T-cell (primary cell): ENCODE data around the gene SIDT2. TPM values are rescaled to one million over a fixed set of nuclear protein-coding genes. Genes with fewer than 3 reads are reported as not detected.
A peak's percentile ranks its signal among the peaks of the same experiment; 100 is the strongest.
"Not testable (repeated sequence)": the region's sequence is repeated elsewhere in the genome, so short reads cannot be mapped to it uniquely, and the experiment has no call there.

Experiments
- ATAC-seq, 4 experiments: fragments of 200-7000 bp in 3 of 4; fragments of 150-1000 bp in 1 of 4; cut with Tn5 transposase; replicated peaks in 1 of 4; 1 replicate in 3 of 4; 2 replicates in 1 of 4; pipeline ENCODE4 v1.10.0; 2021; ENCODE audit warnings: moderate library complexity in 3 of 4, mild to moderate bottlenecking in 2 of 4, moderate number of reproducible peaks in 1 of 4
- CTCF ChIA-PET, 2 donors: fragments of 300-600 bp; sonication (Branson Sonifier 250); formaldehyde crosslinking; loops; one replicate each; lab custom pipeline; 2022; ENCODE audit warnings: antibody characterized with exemption in 2 of 2; lab: Charles Lee
- POLR2A ChIA-PET, 2 donors: fragments of 300-600 bp; sonication (Branson Sonifier 250); formaldehyde crosslinking; loops; one replicate each; lab custom pipeline; 2022; ENCODE audit warnings: antibody characterized with exemption in 2 of 2; lab: Charles Lee
- DNase-seq, 35 experiments: peaks; one replicate each; pipeline versions ENCODE4 v3.0.0 to v3.0.0-alpha.2; 2013 to 2023
- H3K27ac ChIP-seq: one replicate; pipeline ENCODE4 v1.5.1; 2013; ENCODE audit warnings: low read length
- H3K27me3 ChIP-seq, 2 experiments: replicated peaks in 1 of 2; 1 replicate in 1 of 2; 2 replicates in 1 of 2; pipeline versions ENCODE4 v1.6.1 to v1.7.0; 2013; ENCODE audit warnings: low read length in 1 of 2, mixed read lengths in 1 of 2; ENCODE audit not compliant: control insufficient read depth in 2 of 2, insufficient read depth in 2 of 2; ENCODE audit errors: extremely low read depth in 1 of 2
- H3K36me3 ChIP-seq, 2 donors: 1 replicate in 1 of 2; 2 replicates in 1 of 2; pipeline versions ENCODE4 v1.6.1 to v1.7.0; 2013; ENCODE audit warnings: low read length in 1 of 2; ENCODE audit not compliant: control insufficient read depth in 2 of 2, insufficient read depth in 1 of 2; ENCODE audit errors: extremely low read depth in 1 of 2
- H3K4me1 ChIP-seq, 2 experiments: 1 replicate in 1 of 2; 2 replicates in 1 of 2; pipeline versions ENCODE4 v1.6.1 to v1.7.0; 2013; ENCODE audit warnings: low read length in 2 of 2, mixed read lengths in 1 of 2; ENCODE audit not compliant: insufficient read depth in 2 of 2, control insufficient read depth in 1 of 2; ENCODE audit errors: extremely low read depth in 1 of 2
- H3K4me3 ChIP-seq, 2 donors: 1 replicate in 1 of 2; 2 replicates in 1 of 2; pipeline versions ENCODE4 v1.5.1 to v1.7.0; 2013; ENCODE audit warnings: mild to moderate bottlenecking in 2 of 2, low read length in 1 of 2, moderate library complexity in 1 of 2; ENCODE audit not compliant: control insufficient read depth in 1 of 2; ENCODE audit errors: extremely low read depth in 1 of 2
- H3K9me3 ChIP-seq: 2 replicates; pipeline ENCODE4 v1.7.0; 2013
- H3K27ac Mint-ChIP-seq, 2 donors: one replicate each; pipeline ENCODE4 v1.8.0; 2020 to 2021; ENCODE audit warnings: mild to moderate bottlenecking in 2 of 2, mixed read lengths in 2 of 2
- H3K27me3 Mint-ChIP-seq, 2 donors: one replicate each; pipeline ENCODE4 v1.8.0; 2021 to 2022; ENCODE audit warnings: mixed read lengths in 2 of 2
- H3K36me3 Mint-ChIP-seq: one replicate; pipeline ENCODE4 v1.8.0; 2021; ENCODE audit warnings: mixed read lengths
- H3K4me1 Mint-ChIP-seq, 3 donors: one replicate each; pipeline ENCODE4 v1.8.0; 2020 to 2022; ENCODE audit warnings: mixed read lengths in 3 of 3, mild to moderate bottlenecking in 1 of 3
- H3K4me3 Mint-ChIP-seq, 3 donors: one replicate each; pipeline ENCODE4 v1.8.0; 2020 to 2022; ENCODE audit warnings: mild to moderate bottlenecking in 3 of 3, mixed read lengths in 3 of 3, moderate library complexity in 3 of 3
- H3K9me3 Mint-ChIP-seq, 3 donors: one replicate each; pipeline ENCODE4 v1.8.0; 2020 to 2022; ENCODE audit warnings: mixed read lengths in 3 of 3
- WGBS: methylation state at CpG from one replicate; pipeline ENCODE4 v1.1.5; 2013; ENCODE audit warnings: missing lambda C conversion rate; ENCODE audit not compliant: insufficient coverage; 5-methylcytosine and 5-hydroxymethylcytosine counted together
- total RNA-seq, 35 experiments: library from RNA in 6 of 35; stranded (reverse) in 6 of 35; fragments of 120-200 nt in 1 of 35; gene quantifications; one replicate each; pipeline versions ENCODE4 v1.2.1 to v1.2.4 and lab custom pipeline; 2013 to 2026

SIDT2 gene
- total RNA-seq, 5 donors from 2014 or later (not counting 1 experiment from before 2014, with no cell fraction given), result 46.3 to 110 (median 59.5) TPM

GRCh38 chr11:117203069-117203407 is 24.5 kb downstream of the SIDT2 start:
- Mint-ChIP-seq H3K4me3 (no peak overlapping the region), H3K36me3 (peaks cover 18% of the 10 kb centered on the region), H3K27ac (peak overlapping the region in 1 of 2 donors; percentile 43), H3K4me1 (peaks cover 0 to 11% (median 0%) of the 10 kb centered on the region in 3 donors), H3K9me3 (no peaks in the 10 kb centered on the region), H3K27me3 (no peaks in the 10 kb centered on the region)
- ChIA-PET CTCF (no interaction called here), POLR2A (no interaction called here)
- Histone ChIP-seq H3K4me3 (no peak overlapping the region), H3K9me3 (no peaks in the 10 kb centered on the region), H3K27ac (no peak overlapping the region), H3K36me3 (peaks cover 6 to 39% of the 10 kb centered on the region in 2 donors), H3K4me1 (no peaks in the 10 kb centered on the region), H3K27me3 (no peaks in the 10 kb centered on the region)
- WGBS, result 98% methylated on average over 9 of the region's 10 CpGs
- ATAC-seq, result peak in 2 of 4 experiments; percentile 9 to 10
- DNase-seq, result no peak

GRCh38 chr11:117204283-117205080 is 25.9 kb downstream of the SIDT2 start:
- Histone ChIP-seq H3K27ac (no peak overlapping the region), H3K9me3 (no peaks in the 10 kb centered on the region), H3K4me3 (no peak overlapping the region), H3K36me3 (peaks cover 6 to 44% of the 10 kb centered on the region in 2 donors), H3K4me1 (no peaks in the 10 kb centered on the region), H3K27me3 (no peaks in the 10 kb centered on the region)
- 97% methylated on average over 11 of the region's 17 CpGs for WGBS
- no peak overlapping the region for H3K27ac Mint-ChIP-seq
- no peak for ATAC-seq
- POLR2A ChIA-PET, result no interaction called here
- peaks cover 0 to 11% (median 0%) of the 10 kb centered on the region in 3 donors for H3K4me1 Mint-ChIP-seq
- DNase-seq, result no peak
- H3K9me3 Mint-ChIP-seq, result no peaks in the 10 kb centered on the region
- H3K36me3 Mint-ChIP-seq, result peaks cover 13% of the 10 kb centered on the region
- CTCF ChIA-PET, result no interaction called here
- no peaks in the 10 kb centered on the region for H3K27me3 Mint-ChIP-seq
- no peak overlapping the region for H3K4me3 Mint-ChIP-seq

DNA sequence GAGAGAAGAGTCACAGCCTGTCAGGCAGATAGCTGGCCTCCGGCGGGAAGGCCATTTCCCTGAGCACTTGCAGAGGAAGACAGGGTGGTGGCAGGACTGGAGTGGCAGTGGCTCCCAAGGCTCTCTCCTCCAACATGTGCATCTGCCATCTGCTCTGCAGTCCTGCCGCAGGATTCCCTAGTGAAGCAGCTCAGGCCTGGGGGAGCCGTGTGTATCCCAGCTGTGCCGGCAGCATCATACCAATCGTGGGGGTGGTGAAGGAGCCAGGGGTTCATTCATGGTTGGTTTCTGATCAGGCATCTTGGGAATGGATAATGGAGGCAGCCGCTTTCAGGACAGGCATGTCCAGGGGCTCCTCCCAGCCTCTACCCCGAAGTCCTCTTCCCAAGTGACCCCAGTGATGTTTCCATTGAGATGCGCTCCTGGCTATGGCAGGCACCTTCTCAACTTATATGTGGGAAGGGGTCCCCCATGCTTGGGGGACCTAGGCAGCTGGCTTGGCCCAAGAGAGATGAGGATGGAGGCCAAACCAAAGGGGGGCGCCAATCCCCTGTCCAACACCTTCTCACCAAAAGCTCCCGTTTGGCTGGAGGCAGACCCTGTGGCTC is 26.8 kb downstream of the SIDT2 start:
- Mint-ChIP-seq H3K27ac (no peak overlapping the region), H3K9me3 (no peaks in the 10 kb centered on the region), H3K36me3 (peaks cover 17% of the 10 kb centered on the region), H3K4me3 (no peak overlapping the region), H3K27me3 (no peaks in the 10 kb centered on the region), H3K4me1 (peaks cover 0 to 11% (median 0%) of the 10 kb centered on the region in 3 donors)
- no peak overlapping the region for H3K27ac ChIP-seq
- H3K4me1 ChIP-seq, result no peaks in the 10 kb centered on the region
- H3K4me3 ChIP-seq, result no peak overlapping the region
- no peaks in the 10 kb centered on the region for H3K9me3 ChIP-seq
- DNase-seq, result no peak
- peaks cover 6 to 49% of the 10 kb centered on the region in 2 donors for H3K36me3 ChIP-seq
- ATAC-seq, result no peak
- CTCF ChIA-PET, result no interaction called here
- POLR2A ChIA-PET, result no interaction called here
- WGBS, result 100% methylated on average over 6 of the region's 11 CpGs
- no peaks in the 10 kb centered on the region for H3K27me3 ChIP-seq

GRCh38 chr11:117206111-117206510 is 27.6 kb downstream of the SIDT2 start:
- H3K9me3 Mint-ChIP-seq, result not testable (repeated sequence)
- 96% methylated on average over 4 of the region's 8 CpGs for WGBS

DNA sequence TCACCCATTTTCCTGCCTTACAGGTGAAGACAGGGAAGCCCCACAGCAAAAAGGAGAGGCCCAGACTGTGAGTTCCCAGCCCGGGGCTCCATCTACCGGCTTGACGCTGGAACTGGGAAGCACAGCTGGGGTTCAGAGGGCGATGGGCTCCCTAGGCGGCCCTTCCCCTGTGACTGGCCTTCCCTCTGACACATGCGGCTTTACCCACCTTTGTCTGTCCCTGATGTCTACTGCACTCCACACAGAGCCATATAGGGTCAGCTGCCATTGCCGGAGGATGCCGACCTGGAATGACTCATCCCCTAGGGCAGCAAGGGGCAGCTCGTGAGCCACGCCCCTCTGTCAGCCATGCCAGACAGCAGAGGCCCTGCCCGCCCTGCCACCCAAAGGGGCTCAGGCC is 28.3 kb downstream of the SIDT2 start:
- Mint-ChIP-seq H3K4me1 (peaks cover 0 to 15% (median 0%) of the 10 kb centered on the region in 3 donors), H3K36me3 (peaks cover 26% of the 10 kb centered on the region)
- H3K36me3 ChIP-seq, result peaks cover 6 to 53% of the 10 kb centered on the region in 2 donors
- H3K9me3 Mint-ChIP-seq, H3K27ac ChIP-seq, H3K9me3 ChIP-seq, H3K27me3 ChIP-seq, H3K4me3 Mint-ChIP-seq, DNase-seq, H3K27ac Mint-ChIP-seq, H3K27me3 Mint-ChIP-seq, CTCF ChIA-PET, H3K4me3 ChIP-seq, POLR2A ChIA-PET, ATAC-seq, H3K4me1 ChIP-seq: not testable (repeated sequence)
- WGBS, result no CpG with 5 or more reads among the region's 11 CpGs

More at GRCh38 chr11:117206111-117206510, 27.6 kb downstream of the SIDT2 start:
- DNase-seq, H3K27ac ChIP-seq, H3K27me3 Mint-ChIP-seq, POLR2A ChIA-PET, CTCF ChIA-PET, H3K9me3 ChIP-seq, H3K27me3 ChIP-seq, ATAC-seq, H3K4me1 ChIP-seq, H3K4me3 Mint-ChIP-seq, H3K4me3 ChIP-seq: not testable (repeated sequence)
- Mint-ChIP-seq H3K36me3 (peaks cover 21% of the 10 kb centered on the region), H3K4me1 (peaks cover 0 to 11% (median 0%) of the 10 kb centered on the region in 3 donors), H3K27ac (peak overlapping the region in 1 of 2 donors; percentile 23)
- peaks cover 6 to 46% of the 10 kb centered on the region in 2 donors for H3K36me3 ChIP-seq

DNA sequence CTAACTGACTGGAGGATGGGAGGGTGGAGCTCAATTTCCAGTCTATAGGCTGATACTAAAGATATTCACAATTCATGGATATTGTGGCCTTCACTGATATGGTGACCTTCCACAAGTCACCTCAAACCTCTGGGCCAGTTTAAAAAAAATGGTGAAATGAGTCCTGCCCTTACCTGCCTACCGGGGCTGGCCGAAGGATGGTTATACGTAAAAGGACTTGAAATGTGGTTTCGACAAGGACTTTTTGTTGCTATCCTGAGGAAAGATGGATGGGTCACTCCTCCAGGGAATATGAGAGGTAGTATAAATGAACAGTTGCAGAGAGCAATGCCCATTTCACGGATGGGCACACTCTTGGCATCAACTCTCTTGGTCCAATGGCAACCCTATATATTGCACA is 28.9 kb downstream of the SIDT2 start:
- H3K4me3 Mint-ChIP-seq, DNase-seq, H3K4me1 ChIP-seq, H3K27me3 ChIP-seq, H3K4me3 ChIP-seq, H3K9me3 Mint-ChIP-seq, H3K27ac ChIP-seq, H3K27ac Mint-ChIP-seq, ATAC-seq, H3K27me3 Mint-ChIP-seq, POLR2A ChIA-PET, CTCF ChIA-PET, H3K9me3 ChIP-seq: not testable (repeated sequence)
- WGBS, result 79% methylated on average over 4 of the region's 5 CpGs
- peaks cover 6 to 51% of the 10 kb centered on the region in 2 donors for H3K36me3 ChIP-seq
- H3K4me1 Mint-ChIP-seq, result peaks cover 0 to 20% (median 0%) of the 10 kb centered on the region in 3 donors
- peaks cover 26% of the 10 kb centered on the region for H3K36me3 Mint-ChIP-seq
